HUES64 (cell line): ENCODE data around the gene AKR1C3. TPM values are rescaled to one million over a fixed set of nuclear protein-coding genes. Genes with fewer than 3 reads are reported as not detected.
"Not testable (repeated sequence)": the region's sequence is repeated elsewhere in the genome, so short reads cannot be mapped to it uniquely, and the experiment has no call there.

Experiments used
- H3K27ac ChIP-seq: 2 replicates; pipeline ENCODE4 v1.7.0; 2013; ENCODE audit warnings: low read depth, low read length, inconsistent platforms
- H3K27me3 ChIP-seq: 2 replicates; pipeline ENCODE4 v1.6.1; 2013; ENCODE audit warnings: mild to moderate bottlenecking, low read length; ENCODE audit not compliant: insufficient read depth
- H3K36me3 ChIP-seq: 2 replicates; pipeline ENCODE4 v1.6.1; 2013; ENCODE audit warnings: mild to moderate bottlenecking, low read length; ENCODE audit not compliant: insufficient read depth
- H3K4me1 ChIP-seq: 2 replicates; pipeline ENCODE4 v1.6.1; 2013; ENCODE audit warnings: mild to moderate bottlenecking, low read length, moderate library complexity; ENCODE audit not compliant: insufficient read depth
- H3K4me3 ChIP-seq: 2 replicates; pipeline ENCODE4 v1.5.1; 2013; ENCODE audit warnings: mild to moderate bottlenecking, low read length, moderate library complexity
- H3K9ac ChIP-seq: 2 replicates; pipeline ENCODE4 v1.6.1; 2013; ENCODE audit warnings: mild to moderate bottlenecking, low read depth, low read length
- H3K9me3 ChIP-seq: 2 replicates; pipeline ENCODE4 v1.6.1; 2013; ENCODE audit warnings: low read depth, low read length; ENCODE audit not compliant: insufficient read depth
- WGBS: fragments of 150-250, 120-280 bp; methylation state at CpG from one replicate; pipeline ENCODE4 v1.1.7; 2013; ENCODE audit warnings: missing lambda C conversion rate; 5-methylcytosine and 5-hydroxymethylcytosine counted together
- polyA plus RNA-seq, 2 experiments: library from polyadenylated mRNA; stranded (reverse); fragments of 50-300 nt; gene quantifications; one replicate each; pipeline ENCODE4 v1.2.3, GENCODE V29; 2013

Gene AKR1C3
- polyA plus RNA-seq (2013, experiment 1 of 2), result 3.1 TPM
- 5.0 TPM for polyA plus RNA-seq (2013, experiment 2 of 2)

- H3K9ac ChIP-seq, result no peak within 1 kb of the TSS
- no peaks in the 10 kb centered on the region for H3K36me3 ChIP-seq
- 86% methylated on average over 9 of the region's 9 CpGs for WGBS
- no peaks in the 10 kb centered on the region for H3K27me3 ChIP-seq
- H3K4me1 ChIP-seq, result peaks cover 4% of the 10 kb centered on the region; the same call in 1 of the 2 replicates
- H3K4me3 ChIP-seq, result peak within 1 kb of the TSS; percentile 20
- no peaks in the 10 kb centered on the region for H3K9me3 ChIP-seq
- no peak within 1 kb of the TSS for H3K27ac ChIP-seq
These were observed at the start of gene AKR1C3 for GRCh38 chr10:5094265-5095205. TSS of gene AKR1C3 (plus strand) at chr10:5094414. CDS start at chr10:5094445, 31 bp downstream.

DNA sequence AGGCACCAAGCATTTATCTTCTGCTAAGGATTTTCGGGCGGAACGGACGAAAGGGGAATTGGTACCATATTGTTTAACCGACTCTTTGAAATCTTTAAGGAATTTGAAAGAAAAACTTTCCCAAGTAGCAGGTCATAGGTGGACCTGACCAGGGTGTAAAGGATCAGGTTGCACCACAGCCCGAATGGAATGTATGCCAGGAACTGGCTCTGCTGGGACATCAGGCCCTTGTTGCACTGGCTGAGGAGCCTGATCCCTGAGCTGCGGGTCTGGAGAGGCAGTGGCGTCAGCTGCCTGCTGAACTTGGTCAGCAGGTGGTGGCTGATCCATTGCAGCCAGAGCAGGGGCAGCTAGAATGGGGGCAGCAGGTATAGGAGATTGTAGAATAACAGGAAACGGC is 49.1 kb upstream of the AKR1C3 start:
- Histone ChIP-seq H3K9me3 (no peaks in the 10 kb centered on the region), H3K9ac (no peak overlapping the region), H3K4me1 (no peaks in the 10 kb centered on the region), H3K27me3 (no peaks in the 10 kb centered on the region), H3K27ac (no peak overlapping the region), H3K4me3 (no peak overlapping the region), H3K36me3 (no peaks in the 10 kb centered on the region)
- 94% methylated on average over 9 of the region's 9 CpGs for WGBS

GRCh38 chr10:5046410-5046809 is 47.8 kb upstream of the AKR1C3 start:
- no peak overlapping the region for H3K4me3 ChIP-seq
- no peaks in the 10 kb centered on the region for H3K27me3 ChIP-seq
- WGBS, result 96% methylated on average over 6 of the region's 6 CpGs
- no peaks in the 10 kb centered on the region for H3K36me3 ChIP-seq
- no peaks in the 10 kb centered on the region for H3K9me3 ChIP-seq
- H3K4me1 ChIP-seq, result no peaks in the 10 kb centered on the region
- H3K27ac ChIP-seq, result no peak overlapping the region
- H3K9ac ChIP-seq, result no peak overlapping the region

DNA sequence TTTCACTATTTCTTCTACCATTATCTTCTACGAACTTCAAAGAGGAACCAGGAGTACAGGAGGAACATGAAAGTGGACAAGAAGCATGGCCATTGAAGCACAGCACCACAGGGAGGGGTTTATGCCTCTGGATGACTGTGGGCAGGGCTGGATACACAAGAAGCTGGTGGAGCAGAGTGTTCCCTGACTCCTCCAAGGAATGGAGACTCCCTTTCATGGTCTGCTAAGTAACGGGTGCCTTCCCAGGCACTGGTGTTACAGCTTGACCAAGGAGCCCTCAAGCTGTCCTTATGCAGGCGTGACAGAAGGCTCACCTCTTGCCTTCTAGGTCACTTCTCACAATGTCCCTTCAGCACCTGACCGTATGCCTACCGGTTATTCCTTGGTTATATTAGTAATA is 47.2 kb upstream of the AKR1C3 start:
- not testable (repeated sequence) for H3K4me1 ChIP-seq
- WGBS, result 97% methylated on average over 4 of the region's 5 CpGs

GRCh38 chr10:5047912-5048628 is 46.1 kb upstream of the AKR1C3 start:
- H3K9ac ChIP-seq, result no peak overlapping the region
- no peak overlapping the region for H3K4me3 ChIP-seq
- WGBS, result 100% methylated on average over 1 of the region's 1 CpG
- no peaks in the 10 kb centered on the region for H3K36me3 ChIP-seq
- no peak overlapping the region for H3K27ac ChIP-seq
- H3K9me3 ChIP-seq, result no peaks in the 10 kb centered on the region
- H3K27me3 ChIP-seq, result no peaks in the 10 kb centered on the region
- H3K4me1 ChIP-seq, result no peaks in the 10 kb centered on the region

More for the DNA sequence above, 47.2 kb upstream of the AKR1C3 start:
- H3K27ac ChIP-seq, H3K9me3 ChIP-seq, H3K36me3 ChIP-seq, H3K27me3 ChIP-seq, H3K9ac ChIP-seq, H3K4me3 ChIP-seq: not testable (repeated sequence)

- H3K27ac ChIP-seq, H3K36me3 ChIP-seq, H3K9me3 ChIP-seq, H3K27me3 ChIP-seq, H3K9ac ChIP-seq, H3K4me3 ChIP-seq, H3K4me1 ChIP-seq: not testable (repeated sequence)
- WGBS, result 95% methylated on average over 16 of the region's 16 CpGs
These were observed 41.2 kb upstream of the AKR1C3 start for GRCh38 chr10:5052951-5053500.

DNA sequence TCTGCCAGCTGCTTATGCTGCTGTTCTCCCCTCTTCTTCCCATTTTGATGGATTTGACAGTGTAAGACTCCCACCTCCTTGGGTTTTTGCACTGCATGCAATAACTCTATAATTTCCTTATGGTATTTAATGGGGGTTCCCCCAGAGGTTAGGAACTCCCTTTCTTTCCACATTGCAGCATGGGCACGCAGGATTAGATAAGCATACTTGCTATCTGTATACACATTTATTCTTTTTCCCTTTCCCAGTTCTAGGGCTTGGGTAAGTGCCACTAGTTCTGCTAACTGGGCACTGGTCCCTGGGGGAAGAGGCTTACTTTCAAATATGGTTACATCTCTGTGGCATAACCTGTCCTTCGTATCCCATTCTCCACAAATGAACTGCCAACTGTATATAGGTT is 39.4 kb upstream of the AKR1C3 start:
- WGBS, result 100% methylated on average over 1 of the region's 2 CpGs

GRCh38 chr10:5059267-5059666 is 34.9 kb upstream of the AKR1C3 start:
- not testable (repeated sequence) for H3K36me3 ChIP-seq, H3K27ac ChIP-seq, H3K27me3 ChIP-seq, H3K9ac ChIP-seq, H3K4me1 ChIP-seq, H3K9me3 ChIP-seq, H3K4me3 ChIP-seq
- 89% methylated on average over 8 of the region's 8 CpGs for WGBS

More for the DNA sequence above, 39.4 kb upstream of the AKR1C3 start:
- H3K9ac ChIP-seq, H3K36me3 ChIP-seq, H3K9me3 ChIP-seq, H3K27ac ChIP-seq, H3K4me1 ChIP-seq, H3K4me3 ChIP-seq, H3K27me3 ChIP-seq: not testable (repeated sequence)

- not testable (repeated sequence) for H3K4me1 ChIP-seq, H3K27ac ChIP-seq, H3K9me3 ChIP-seq, H3K4me3 ChIP-seq, H3K27me3 ChIP-seq, H3K9ac ChIP-seq, H3K36me3 ChIP-seq
- WGBS, result 90% methylated on average over 13 of the region's 13 CpGs
These were observed 33.4 kb upstream of the AKR1C3 start for GRCh38 chr10:5060791-5061190.

DNA sequence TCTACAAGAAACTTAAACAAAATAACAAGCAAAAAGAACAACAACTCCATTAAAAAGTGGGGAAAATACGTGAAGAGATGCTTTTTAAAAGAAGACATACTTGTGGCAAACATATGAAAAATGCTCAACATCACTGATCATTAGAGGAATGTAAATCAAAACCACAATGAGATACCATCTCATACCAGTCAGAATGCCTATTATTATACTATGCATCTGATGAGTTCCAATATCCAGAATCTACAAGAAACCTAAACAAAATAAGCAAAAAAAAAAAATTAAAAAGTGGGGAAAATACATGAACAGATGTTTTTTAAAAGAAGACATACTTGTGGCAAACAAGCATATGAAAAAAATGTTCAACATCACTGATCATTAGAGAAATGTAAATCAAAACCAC is 29.6 kb upstream of the AKR1C3 start:
- WGBS, result no CpG with 5 or more reads among the region's 1 CpG
- Histone ChIP-seq H3K36me3 (no peaks in the 10 kb centered on the region), H3K27ac (no peak overlapping the region), H3K9me3 (peaks cover 16% of the 10 kb centered on the region), H3K27me3 (no peaks in the 10 kb centered on the region), H3K4me3 (no peak overlapping the region), H3K4me1 (no peaks in the 10 kb centered on the region), H3K9ac (no peak overlapping the region)

- Histone ChIP-seq H3K4me1 (peaks cover 10% of the 10 kb centered on the region), H3K27ac (no peak overlapping the region)
- WGBS, result 81% methylated on average over 1 of the region's 1 CpG
These were observed 25.8 kb upstream of the AKR1C3 start for GRCh38 chr10:5068274-5068984.

More at GRCh38 chr10:5068274-5068984, 25.8 kb upstream of the AKR1C3 start:
- no peak overlapping the region for H3K9ac ChIP-seq
- H3K27me3 ChIP-seq, result no peaks in the 10 kb centered on the region
- H3K9me3 ChIP-seq, result peaks cover 27% of the 10 kb centered on the region
- no peak overlapping the region for H3K4me3 ChIP-seq
- no peaks in the 10 kb centered on the region for H3K36me3 ChIP-seq
